Measurements from ENCODE around the gene NUAK2.
"Not testable (repeated sequence)": the region's sequence is repeated elsewhere in the genome, so short reads cannot be mapped to it uniquely, and the experiment has no call there.

The NUAK2 gene

DNA sequence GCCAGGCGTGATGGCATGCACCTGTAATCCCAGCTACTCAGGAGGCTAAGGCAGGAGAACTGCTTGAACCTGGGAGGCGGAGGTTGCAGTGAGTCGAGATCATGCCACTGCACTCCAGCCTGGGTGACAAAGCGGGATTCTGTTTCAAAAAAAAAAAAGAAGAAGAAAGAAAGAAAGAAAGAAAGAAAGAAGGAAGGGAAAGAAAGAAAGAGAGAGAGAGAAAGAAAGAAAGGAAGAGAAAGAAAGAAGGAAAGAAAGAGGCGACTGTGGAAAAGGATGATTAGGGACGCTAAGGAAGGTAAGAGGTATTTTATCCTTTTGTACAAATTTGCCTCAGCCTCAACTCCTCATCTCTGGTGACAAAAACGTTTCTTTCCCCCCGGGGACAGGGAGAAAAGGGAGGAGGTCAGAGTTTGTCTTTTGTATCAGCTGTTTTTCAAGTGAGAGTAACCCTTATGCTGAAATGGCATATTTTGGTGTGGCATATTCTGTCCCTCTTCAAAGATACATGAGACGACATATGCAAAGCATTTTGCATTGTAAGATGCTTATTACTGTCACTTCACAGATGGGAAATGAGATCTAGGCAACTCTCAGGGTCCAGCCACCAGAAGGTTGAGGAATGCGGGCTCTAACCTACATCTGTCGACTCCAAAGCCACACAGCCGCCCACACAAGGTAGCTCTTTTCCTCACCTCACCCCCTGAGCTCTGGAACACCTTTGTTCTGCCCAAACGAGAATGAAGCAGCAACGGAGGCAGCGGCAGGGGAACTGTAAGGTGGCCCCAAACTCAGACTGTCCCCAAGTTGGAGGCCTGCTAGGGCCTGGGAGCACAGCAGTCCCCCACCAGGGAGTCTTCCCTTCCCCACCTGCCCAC is 38.0 kb downstream of the NUAK2 start:
- no peak overlapping the region for H3K27ac ChIP-seq (ENCODE audit: extremely low read depth, low read depth, low read length)
- peak; percentile 83 for TF ChIP-seq ZNF366 (tag by site-specific recombination; conservative IDR thresholded peaks at IDR 0.05)
- TF ChIP-seq ZBTB21 (tag by site-specific recombination; IDR thresholded peaks at IDR 0.05): no peak
- 0 out of 2 replicates have a peak, but pooled peaks have one; percentile 10 for TF ChIP-seq ZFHX2 (tag by site-specific recombination; conservative IDR thresholded peaks at IDR 0.05)
- peak; percentile 7; the same call in 1 of the 2 replicates for TF ChIP-seq EGR2 (tag by site-specific recombination; IDR thresholded peaks at IDR 0.05; ENCODE audit: low read depth)
- TF ChIP-seq KLF1 (tag by site-specific recombination; IDR thresholded peaks at IDR 0.05): no peak
- peak; percentile 63 for TF ChIP-seq PRDM1 (tag by site-specific recombination; IDR thresholded peaks at IDR 0.05)
- H3K9me3 ChIP-seq (ENCODE audit: control insufficient read depth, insufficient read depth, low read depth, low read length): no peaks in the 10 kb centered on the region
- H3K4me1 ChIP-seq (ENCODE audit: control insufficient read depth, insufficient read depth, low read length): no peaks in the 10 kb centered on the region
- CTCF ChIA-PET: interaction anchor here (1.5 to 4.7 kb wide), 6 partner anchors 10 to 52 kb away, joined by 6 to 39 read pairs (median 12); no protein-coding TSS in a partner anchor
- no peaks in the 10 kb centered on the region for H3K36me3 ChIP-seq (ENCODE audit: control insufficient read depth in 2 of 2, insufficient read depth in 1 of 2, low read length in 2 of 2)
- POLR2A ChIA-PET: interaction anchor here (1.2 to 1.7 kb wide), 2 partner anchors 15 to 18 kb away, joined by 4 to 11 read pairs; no protein-coding TSS in a partner anchor
- no peak overlapping the region for H3K4me3 ChIP-seq (ENCODE audit: low read depth, low read length)

DNA sequence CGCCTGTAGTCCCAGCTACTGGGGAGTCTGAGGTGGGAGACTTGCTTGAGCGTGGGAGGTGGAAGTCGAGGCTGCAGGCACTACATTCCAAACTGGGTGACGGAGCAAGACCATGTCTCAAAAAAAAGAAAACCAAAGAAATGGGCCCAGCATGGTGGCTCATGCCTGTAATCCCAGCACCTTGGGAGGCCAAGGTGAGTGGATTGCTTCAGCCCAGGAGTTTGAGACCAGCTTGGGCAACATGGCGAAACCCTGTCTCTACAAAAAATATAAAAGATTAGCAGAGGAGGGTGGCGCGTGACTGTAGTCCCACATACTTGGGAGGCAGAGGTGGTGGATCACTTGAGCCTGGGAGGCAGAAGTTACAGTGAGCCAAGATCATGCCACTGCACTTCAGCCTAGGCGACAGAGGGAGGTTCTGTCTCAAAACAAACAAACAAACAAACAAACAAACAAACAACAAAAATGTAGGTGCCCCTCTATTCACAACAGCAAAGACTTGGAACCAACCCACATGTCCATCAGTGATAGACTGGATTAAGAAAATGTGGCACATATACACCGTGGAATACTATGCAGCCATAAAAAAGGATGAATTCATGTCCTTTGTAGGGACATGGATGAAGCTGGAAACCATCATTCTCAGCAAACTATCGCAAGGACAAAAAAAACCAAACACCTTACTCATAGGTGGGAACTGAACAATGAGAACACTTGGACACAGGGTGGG is 40.7 kb downstream of the NUAK2 start:
- not testable (repeated sequence) for H3K4me3 ChIP-seq (ENCODE audit: low read depth, low read length); H3K36me3 ChIP-seq (ENCODE audit: control insufficient read depth in 2 of 2, insufficient read depth in 1 of 2, low read length in 2 of 2); H3K4me1 ChIP-seq (ENCODE audit: control insufficient read depth, insufficient read depth, low read length); H3K27ac ChIP-seq (ENCODE audit: extremely low read depth, low read depth, low read length); H3K9me3 ChIP-seq (ENCODE audit: control insufficient read depth, insufficient read depth, low read depth, low read length)
- CTCF ChIA-PET: interaction anchor here (0.7 to 11.8 kb wide), 5 partner anchors 7 to 204 kb away, joined by 3 to 669 read pairs (median 3); partner anchors contain the start of gene NUAK2
- POLR2A ChIA-PET: interaction anchor here (1.4 kb wide), 1 partner anchor 41 kb away, joined by 8 read pairs; the partner anchor contains the start of gene NUAK2
- TF ChIP-seq, protein P1, sequence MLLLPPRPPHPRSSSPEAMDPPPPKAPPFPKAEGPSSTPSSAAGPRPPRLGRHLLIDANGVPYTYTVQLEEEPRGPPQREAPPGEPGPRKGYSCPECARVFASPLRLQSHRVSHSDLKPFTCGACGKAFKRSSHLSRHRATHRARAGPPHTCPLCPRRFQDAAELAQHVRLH (tag by site-specific recombination; IDR thresholded peaks at IDR 0.05): peak; percentile 91
- TF ChIP-seq ZNF146 (tag by site-specific recombination; IDR thresholded peaks at IDR 0.05): peak; percentile 100
- TF ChIP-seq, protein P2, sequence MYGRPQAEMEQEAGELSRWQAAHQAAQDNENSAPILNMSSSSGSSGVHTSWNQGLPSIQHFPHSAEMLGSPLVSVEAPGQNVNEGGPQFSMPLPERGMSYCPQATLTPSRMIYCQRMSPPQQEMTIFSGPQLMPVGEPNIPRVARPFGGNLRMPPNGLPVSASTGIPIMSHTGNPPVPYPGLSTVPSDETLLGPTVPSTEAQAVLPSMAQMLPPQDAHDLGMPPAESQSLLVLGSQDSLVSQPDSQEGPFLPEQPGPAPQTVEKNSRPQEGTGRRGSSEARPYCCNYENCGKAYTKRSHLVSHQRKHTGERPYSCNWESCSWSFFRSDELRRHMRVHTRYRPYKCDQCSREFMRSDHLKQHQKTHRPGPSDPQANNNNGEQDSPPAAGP (tag by site-specific recombination; IDR thresholded peaks at IDR 0.05): 0 out of 2 replicates have a peak, but pooled peaks have one; percentile 14
- TF ChIP-seq, protein P3, sequence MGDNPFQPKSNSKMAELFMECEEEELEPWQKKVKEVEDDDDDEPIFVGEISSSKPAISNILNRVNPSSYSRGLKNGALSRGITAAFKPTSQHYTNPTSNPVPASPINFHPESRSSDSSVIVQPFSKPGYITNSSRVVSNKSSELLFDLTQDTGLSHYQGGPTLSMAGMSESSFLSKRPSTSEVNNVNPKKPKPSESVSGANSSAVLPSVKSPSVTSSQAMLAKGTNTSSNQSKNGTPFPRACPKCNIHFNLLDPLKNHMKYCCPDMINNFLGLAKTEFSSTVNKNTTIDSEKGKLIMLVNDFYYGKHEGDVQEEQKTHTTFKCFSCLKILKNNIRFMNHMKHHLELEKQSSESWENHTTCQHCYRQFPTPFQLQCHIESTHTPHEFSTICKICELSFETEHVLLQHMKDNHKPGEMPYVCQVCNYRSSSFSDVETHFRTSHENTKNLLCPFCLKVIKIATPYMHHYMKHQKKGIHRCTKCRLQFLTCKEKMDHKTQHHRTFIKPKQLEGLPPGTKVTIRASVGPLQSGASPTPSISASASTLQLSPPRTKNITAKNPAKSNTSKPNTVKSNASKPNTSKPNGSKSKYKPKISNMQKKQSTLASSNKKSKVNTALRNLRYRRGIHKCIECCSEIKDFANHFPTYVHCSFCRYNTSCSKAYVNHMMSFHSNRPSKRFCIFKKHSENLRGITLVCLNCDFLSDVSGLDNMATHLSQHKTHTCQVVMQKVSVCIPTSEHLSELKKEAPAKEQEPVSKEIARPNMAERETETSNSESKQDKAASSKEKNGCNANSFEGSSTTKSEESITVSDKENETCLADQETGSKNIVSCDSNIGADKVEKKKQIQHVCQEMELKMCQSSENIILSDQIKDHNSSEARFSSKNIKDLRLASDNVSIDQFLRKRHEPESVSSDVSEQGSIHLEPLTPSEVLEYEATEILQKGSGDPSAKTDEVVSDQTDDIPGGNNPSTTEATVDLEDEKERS (tag by site-specific recombination; IDR thresholded peaks at IDR 0.05): peak; percentile 83; the same call in 1 of the 2 replicates

DNA sequence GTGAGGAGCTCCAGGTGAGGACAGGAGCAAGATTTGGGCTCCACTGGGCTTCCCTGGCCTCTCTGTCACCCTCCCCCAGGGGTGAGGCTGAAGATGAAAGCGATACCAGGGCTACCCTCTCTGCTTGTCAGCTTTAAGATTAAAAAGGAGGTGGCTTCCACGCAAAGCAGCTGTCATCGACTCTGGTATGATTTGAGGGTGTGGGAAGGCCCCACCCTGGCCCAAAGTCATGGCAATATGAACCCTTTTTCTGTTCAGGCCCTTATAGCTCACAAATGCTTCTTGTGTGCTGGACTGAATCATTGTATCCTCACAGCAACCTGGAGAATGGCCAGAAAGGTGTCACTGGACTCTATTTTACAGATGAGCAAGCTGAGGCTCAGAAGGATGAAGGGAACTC is 41.6 kb downstream of the NUAK2 start:
- ChIA-PET POLR2A (interaction anchor here (1.4 kb wide), 1 partner anchor 42 kb away, joined by 8 read pairs; the partner anchor contains the start of gene NUAK2), CTCF (interaction anchor here (1.2 to 11.8 kb wide), 4 partner anchors 49 to 218 kb away, joined by 3 to 669 read pairs (median 3); partner anchors contain the start of gene NUAK2)
- no peaks in the 10 kb centered on the region for H3K9me3 ChIP-seq (ENCODE audit: control insufficient read depth, insufficient read depth, low read depth, low read length)
- no peaks in the 10 kb centered on the region for H3K36me3 ChIP-seq (ENCODE audit: control insufficient read depth in 2 of 2, insufficient read depth in 1 of 2, low read length in 2 of 2)
- H3K27ac ChIP-seq (ENCODE audit: extremely low read depth, low read depth, low read length): no peak overlapping the region
- no peak overlapping the region for H3K4me3 ChIP-seq (ENCODE audit: low read depth, low read length)
- no peaks in the 10 kb centered on the region for H3K4me1 ChIP-seq (ENCODE audit: control insufficient read depth, insufficient read depth, low read length)
- TF ChIP-seq ZNF433 (tag by site-specific recombination; IDR thresholded peaks at IDR 0.05; ENCODE audit: low read depth) (no peak), ZNF302 (tag by site-specific recombination; IDR thresholded peaks at IDR 0.05; ENCODE audit: low read depth) (no peak), ZFP69B (tag by site-specific recombination; IDR thresholded peaks at IDR 0.05) (no peak), ZIC2 (tag by site-specific recombination; IDR thresholded peaks at IDR 0.05) (no peak), TRIM28 (IDR thresholded peaks at IDR 0.05; ENCODE audit: borderline replicate concordance, low read length) (no peak), ZNF2 (tag by site-specific recombination; IDR thresholded peaks at IDR 0.05) (no peak), REPIN1 (tag by site-specific recombination; IDR thresholded peaks at IDR 0.05; ENCODE audit: low read depth) (no peak), ZNF596 (tag by site-specific recombination; IDR thresholded peaks at IDR 0.05) (no peak), MYNN (tag by site-specific recombination; IDR thresholded peaks at IDR 0.05; ENCODE audit: borderline replicate concordance) (no peak), ZBTB20 (tag by site-specific recombination; IDR thresholded peaks at IDR 0.05) (no peak)
- TF ChIP-seq, protein P4, sequence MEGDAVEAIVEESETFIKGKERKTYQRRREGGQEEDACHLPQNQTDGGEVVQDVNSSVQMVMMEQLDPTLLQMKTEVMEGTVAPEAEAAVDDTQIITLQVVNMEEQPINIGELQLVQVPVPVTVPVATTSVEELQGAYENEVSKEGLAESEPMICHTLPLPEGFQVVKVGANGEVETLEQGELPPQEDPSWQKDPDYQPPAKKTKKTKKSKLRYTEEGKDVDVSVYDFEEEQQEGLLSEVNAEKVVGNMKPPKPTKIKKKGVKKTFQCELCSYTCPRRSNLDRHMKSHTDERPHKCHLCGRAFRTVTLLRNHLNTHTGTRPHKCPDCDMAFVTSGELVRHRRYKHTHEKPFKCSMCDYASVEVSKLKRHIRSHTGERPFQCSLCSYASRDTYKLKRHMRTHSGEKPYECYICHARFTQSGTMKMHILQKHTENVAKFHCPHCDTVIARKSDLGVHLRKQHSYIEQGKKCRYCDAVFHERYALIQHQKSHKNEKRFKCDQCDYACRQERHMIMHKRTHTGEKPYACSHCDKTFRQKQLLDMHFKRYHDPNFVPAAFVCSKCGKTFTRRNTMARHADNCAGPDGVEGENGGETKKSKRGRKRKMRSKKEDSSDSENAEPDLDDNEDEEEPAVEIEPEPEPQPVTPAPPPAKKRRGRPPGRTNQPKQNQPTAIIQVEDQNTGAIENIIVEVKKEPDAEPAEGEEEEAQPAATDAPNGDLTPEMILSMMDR (tag by site-specific recombination; IDR thresholded peaks at IDR 0.05): no peak
